Measurements from ENCODE around the gene THOC2.

THOC2 gene

GRCh38 chrX:123563167-123563566 is 169.7 kb downstream of the THOC2 start:
- DNase-seq (ENCODE audit: low spot score) = no peak

GRCh38 chrX:123562342-123563146 is 170.3 kb downstream of the THOC2 start:
- no peak for DNase-seq (ENCODE audit: low spot score)

DNA sequence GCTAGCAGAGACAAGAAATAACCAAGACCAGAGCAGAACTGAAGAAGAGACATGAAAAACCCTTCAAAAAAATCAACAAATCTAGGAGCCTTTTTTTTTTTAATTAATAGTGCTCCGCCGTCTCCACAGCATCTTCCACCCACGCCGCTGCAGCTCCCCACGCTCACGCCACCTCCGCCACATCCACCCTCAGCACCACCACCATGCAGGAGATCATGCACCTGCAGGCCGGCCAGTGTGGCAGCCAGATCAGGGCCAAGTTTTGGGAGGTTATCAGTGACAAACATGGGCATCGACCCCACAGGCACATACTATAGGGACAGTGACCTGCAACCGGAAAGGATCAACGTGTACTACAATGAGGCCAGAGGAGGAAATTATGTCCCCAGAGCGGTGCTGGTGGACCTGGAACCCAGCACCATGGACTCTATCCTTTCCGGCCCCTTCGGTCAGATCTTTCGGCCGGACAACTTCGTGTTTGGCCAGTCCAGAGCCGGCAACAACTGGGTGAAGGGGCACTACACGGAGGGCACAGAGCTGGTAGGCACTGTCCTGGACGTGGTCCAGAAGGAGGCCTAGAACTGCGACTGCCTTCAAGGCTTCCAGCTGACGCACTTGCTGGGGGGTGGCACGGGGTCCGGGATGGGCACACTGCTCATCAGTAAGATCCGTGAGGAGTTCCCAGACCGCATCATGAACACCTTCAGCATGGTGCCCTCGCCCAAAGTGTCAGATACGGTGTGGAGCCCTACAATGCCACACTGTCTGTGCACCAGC is 171.2 kb downstream of the THOC2 start:
- no peak for DNase-seq (ENCODE audit: low spot score)

DNA sequence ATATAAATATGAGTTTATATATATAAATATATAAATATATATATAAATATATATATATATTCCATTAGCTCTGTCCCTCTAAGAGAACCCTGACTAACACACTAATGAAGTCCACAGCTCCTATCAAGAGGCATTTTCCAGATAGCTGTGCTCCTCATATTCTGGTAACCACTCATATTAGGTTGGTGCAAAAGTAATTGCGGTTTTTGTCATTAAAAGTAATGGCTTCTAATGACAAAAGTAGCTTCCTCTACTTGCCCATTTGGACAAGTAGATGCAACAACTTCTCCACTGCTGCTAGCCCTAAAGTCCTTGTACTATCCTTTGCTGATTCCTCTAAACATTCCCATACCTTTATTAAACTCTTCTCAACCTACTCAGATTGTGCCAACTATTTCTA is 182.0 kb downstream of the THOC2 start:
- no peak for DNase-seq (ENCODE audit: low spot score)
